ENCODE measurements around the gene SPTBN1. TPM values are rescaled to one million over a fixed set of nuclear protein-coding genes. Genes with fewer than 3 reads are reported as not detected.
A peak's percentile ranks its signal among the peaks of the same experiment; 100 is the strongest.

Gene SPTBN1
- total RNA-seq, 4 donors from 2014 or later: 65.0 to 217 (median 85.3) TPM

- Histone ChIP-seq H3K27ac (no peak overlapping the region), H3K4me1 (peaks cover 4 to 38% (median 18%) of the 10 kb centered on the region in 3 donors), H3K4me3 (no peak overlapping the region), H3K27me3 (no peaks in the 10 kb centered on the region), H3K9me3 (no peaks in the 10 kb centered on the region), H3K36me3 (no peaks in the 10 kb centered on the region)
- no peak for DNase-seq
- TF ChIP-seq CTCF (IDR thresholded peaks at IDR 0.05) (no peak), POLR2A (IDR thresholded peaks at IDR 0.05) (no peak)
- intact Hi-C loops (cut with DNase I): no loop called here
- 91 to 100% methylated on average over 3 of the region's 3 CpGs for WGBS, 2 donors
These were observed 93.3 kb downstream of the SPTBN1 start for GRCh38 chr2:54549430-54549829.

GRCh38 chr2:54549917-54550518 is 93.9 kb downstream of the SPTBN1 start:
- DNase-seq: no peak
- intact Hi-C loops (cut with DNase I): no loop called here
- Histone ChIP-seq H3K4me1 (peaks cover 4 to 41% (median 18%) of the 10 kb centered on the region in 3 donors), H3K4me3 (no peak overlapping the region), H3K27me3 (no peaks in the 10 kb centered on the region), H3K27ac (no peak overlapping the region), H3K9me3 (no peaks in the 10 kb centered on the region), H3K36me3 (no peaks in the 10 kb centered on the region)
- no peak for TF ChIP-seq POLR2A (IDR thresholded peaks at IDR 0.05)
- no peak for TF ChIP-seq CTCF (IDR thresholded peaks at IDR 0.05)
- WGBS, 2 donors: 92 to 97% methylated on average over 3 to 4 of the region's 4 CpGs

GRCh38 chr2:54550547-54550946 is 94.4 kb downstream of the SPTBN1 start:
- no peak for DNase-seq
- TF ChIP-seq POLR2A (IDR thresholded peaks at IDR 0.05): no peak
- Histone ChIP-seq H3K27ac (peak overlapping the region in 1 of 4 donors; percentile 11), H3K4me1 (peaks cover 4 to 44% (median 19%) of the 10 kb centered on the region in 3 donors), H3K4me3 (no peak overlapping the region), H3K9me3 (no peaks in the 10 kb centered on the region), H3K36me3 (no peaks in the 10 kb centered on the region), H3K27me3 (no peaks in the 10 kb centered on the region)
- intact Hi-C loops (cut with DNase I): no loop called here
- 88 to 91% methylated on average over 3 of the region's 3 CpGs for WGBS, 2 donors

- TF ChIP-seq POLR2A (IDR thresholded peaks at IDR 0.05) (no peak), CTCF (IDR thresholded peaks at IDR 0.05) (no peak)
- Histone ChIP-seq H3K27ac (peak overlapping the region in 3 of 4 donors; percentile 3 to 33 (median 25)), H3K27me3 (no peaks in the 10 kb centered on the region), H3K9me3 (no peaks in the 10 kb centered on the region), H3K36me3 (no peaks in the 10 kb centered on the region), H3K4me1 (peaks cover 4 to 44% (median 20%) of the 10 kb centered on the region in 3 donors), H3K4me3 (no peak overlapping the region)
- DNase-seq: no peak
- intact Hi-C loops (cut with DNase I): no loop called here
- 28 to 33% methylated on average over 4 of the region's 4 CpGs for WGBS, 2 donors
These were observed 95.1 kb downstream of the SPTBN1 start for GRCh38 chr2:54551123-54551756.

- no peaks in the 10 kb centered on the region for H3K27me3 ChIP-seq
- H3K27ac ChIP-seq: no peak overlapping the region
- peaks cover 7 to 59% (median 31%) of the 10 kb centered on the region in 3 donors for H3K4me1 ChIP-seq
- H3K36me3 ChIP-seq: no peaks in the 10 kb centered on the region
- H3K4me3 ChIP-seq: no peak overlapping the region
- 82% methylated on average over 2 of the region's 2 CpGs for WGBS, 2 donors
- no peak for DNase-seq
- intact Hi-C loops (cut with DNase I): no loop called here
- H3K9me3 ChIP-seq: no peaks in the 10 kb centered on the region
- TF ChIP-seq CTCF (IDR thresholded peaks at IDR 0.05) (no peak), POLR2A (IDR thresholded peaks at IDR 0.05) (no peak)
These were observed 96.9 kb downstream of the SPTBN1 start for GRCh38 chr2:54553075-54553474.
